H1 (cell line): ENCODE data around the gene AATK. TPM values are rescaled to one million over a fixed set of nuclear protein-coding genes. Genes with fewer than 3 reads are reported as not detected.

Source experiments
- KDM4A ChIP-seq: IDR thresholded peaks from one replicate; pipeline ENCODE4 v1.7.1; 2012; ENCODE audit warnings: low read depth, mild to moderate bottlenecking, moderate library complexity, low read length, inconsistent platforms; ENCODE audit not compliant: severe bottlenecking
- NANOG ChIP-seq: IDR thresholded peaks from 2 replicates; pipeline ENCODE4 v1.6.1; 2011; ENCODE audit warnings: low read length, low read depth, mild to moderate bottlenecking, inconsistent platforms; ENCODE audit not compliant: insufficient read depth, poor library complexity, severe bottlenecking
- PHF8 ChIP-seq: fragments of 200-600 bp; sonication (generic); conservative IDR thresholded peaks from 2 replicates; pipeline ENCODE4 v1.7.1; 2012; ENCODE audit warnings: low read depth, mild to moderate bottlenecking, inconsistent platforms, low read length, moderate library complexity
- polyA plus RNA-seq, 7 experiments: library from polyadenylated mRNA; depleted of rRNA in 3 of 7; stranded (reverse) in 5 of 7; unstranded in 2 of 7; fragments of >200 nt in 5 of 7; fragments of 200-250 nt in 2 of 7; gene quantifications; 1 replicate in 5 of 7; 2 replicates in 1 of 7; 4 replicates in 1 of 7; pipeline versions ENCODE4 v1.2.1 to v1.2.3, GENCODE V29; 2011 to 2013; ENCODE audit warnings: missing spikeins in 2 of 7, mixed read lengths in 2 of 7
- total RNA-seq: library from RNA; stranded (reverse); fragmentation: NEBNext Ultra II Directional; extraction: Animal tissue kit (Norgen Biotek cat#: 25700); gene quantifications from 2 replicates; pipeline ENCODE4 v1.2.1, GENCODE V29; 2021
- TF ChIP-seq, protein P1 (sequence below): IDR thresholded peaks from 2 replicates; pipeline ENCODE4 v1.6.1; 2012; ENCODE audit warnings: low read length, inconsistent platforms

AATK gene
- total and polyA plus RNA-seq, 2 of the 8 experiments (the other 6 are each of a cell fraction or from before 2014, with no cell fraction given): 1.7 to 3.5 TPM

DNA sequence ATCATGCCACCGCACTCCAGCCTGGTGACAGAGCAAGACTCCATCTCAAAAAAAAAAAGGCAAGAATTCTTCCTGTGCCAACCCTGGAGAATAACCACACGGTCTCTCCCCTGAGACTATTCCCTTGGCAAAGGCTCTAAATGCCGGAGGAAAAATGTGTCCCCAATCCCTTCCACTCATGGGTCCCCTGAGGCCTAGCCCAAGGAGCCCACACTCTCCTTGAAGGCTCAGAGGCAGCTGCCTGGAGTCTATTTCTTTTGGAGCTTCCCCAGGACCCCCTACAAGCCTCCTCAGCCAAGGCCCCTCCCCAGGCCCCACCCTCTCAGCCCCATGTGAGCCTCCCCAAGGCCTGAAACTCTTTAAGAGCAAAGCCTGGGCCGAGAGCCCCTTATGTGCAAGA is 40.1 kb upstream of the AATK start (continued):
- TF ChIP-seq PHF8 (no peak), NANOG (no peak), KDM4A (no peak)
- TF ChIP-seq, protein P1, sequence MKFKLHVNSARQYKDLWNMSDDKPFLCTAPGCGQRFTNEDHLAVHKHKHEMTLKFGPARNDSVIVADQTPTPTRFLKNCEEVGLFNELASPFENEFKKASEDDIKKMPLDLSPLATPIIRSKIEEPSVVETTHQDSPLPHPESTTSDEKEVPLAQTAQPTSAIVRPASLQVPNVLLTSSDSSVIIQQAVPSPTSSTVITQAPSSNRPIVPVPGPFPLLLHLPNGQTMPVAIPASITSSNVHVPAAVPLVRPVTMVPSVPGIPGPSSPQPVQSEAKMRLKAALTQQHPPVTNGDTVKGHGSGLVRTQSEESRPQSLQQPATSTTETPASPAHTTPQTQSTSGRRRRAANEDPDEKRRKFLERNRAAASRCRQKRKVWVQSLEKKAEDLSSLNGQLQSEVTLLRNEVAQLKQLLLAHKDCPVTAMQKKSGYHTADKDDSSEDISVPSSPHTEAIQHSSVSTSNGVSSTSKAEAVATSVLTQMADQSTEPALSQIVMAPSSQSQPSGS: no peak
